Stimulated activated CD4-positive, alpha-beta T cell treated with anti-CD3 and anti-CD28 coated beads, Interleukin-4, amount 100 ng/mL, for 24 hours (primary cell): ENCODE data around the gene CALCOCO1.
A peak's percentile ranks its signal among the peaks of the same experiment; 100 is the strongest.
"Not testable (repeated sequence)": the region's sequence is repeated elsewhere in the genome, so short reads cannot be mapped to it uniquely, and the experiment has no call there.

ENCODE experiments used
- DNase-seq: peaks from one replicate; pipeline ENCODE4 v3.0.0-alpha.2; 2020

The CALCOCO1 gene

GRCh38 chr12:53696285-53696654 is 31.0 kb downstream of the CALCOCO1 start:
- no peak for DNase-seq

DNA sequence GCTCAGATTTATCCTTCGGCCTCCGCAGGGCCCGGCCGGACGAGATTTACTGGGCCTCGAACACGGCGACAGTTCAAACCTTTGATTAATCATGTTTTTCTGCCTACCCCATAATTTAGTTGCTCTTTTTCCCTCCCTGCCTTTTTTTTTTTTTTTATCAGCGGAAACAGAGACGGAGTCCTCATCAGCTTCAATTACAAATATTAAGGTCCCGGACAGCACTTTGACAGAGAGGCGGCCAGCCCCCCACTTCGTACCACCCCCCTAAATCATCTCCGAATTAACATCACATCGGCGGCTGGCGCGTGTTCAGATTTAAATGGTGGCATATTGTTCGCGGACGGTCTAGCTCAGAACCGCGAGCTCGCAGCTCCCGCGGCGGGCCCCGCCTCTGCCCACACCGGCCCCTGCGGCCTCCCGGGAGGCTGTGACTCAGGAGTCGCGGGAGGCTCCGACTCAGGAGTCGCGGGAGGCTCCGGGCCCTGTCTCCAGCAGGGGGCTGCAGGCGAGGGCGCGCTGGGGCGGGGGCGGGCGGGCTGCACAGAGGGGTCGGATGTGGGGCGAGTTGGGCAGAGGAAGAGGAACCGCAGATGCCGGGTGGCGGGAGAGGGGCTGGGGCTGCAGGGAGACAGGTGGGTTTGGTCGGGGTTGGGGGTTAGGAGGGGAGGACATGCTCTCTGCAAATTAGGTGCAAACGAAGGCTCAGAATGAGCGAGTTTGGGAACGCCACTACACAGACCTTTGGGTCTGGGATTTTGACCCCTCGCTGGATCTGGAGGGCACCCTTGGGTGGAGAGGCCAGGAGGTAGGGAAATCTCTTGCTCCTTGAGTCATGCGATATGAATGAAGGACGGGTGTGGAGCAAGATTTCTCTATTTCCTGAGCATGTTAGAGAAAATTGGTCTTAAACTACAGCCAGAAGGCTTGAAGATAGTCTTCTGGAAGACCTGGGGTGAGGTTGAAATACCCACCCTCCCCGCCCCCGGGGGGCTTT is 31.8 kb downstream of the CALCOCO1 start:
- DNase-seq: peak; percentile 46

GRCh38 chr12:53694756-53695151 is 32.5 kb downstream of the CALCOCO1 start:
- DNase-seq: no peak

GRCh38 chr12:53688134-53688533 is 39.1 kb downstream of the CALCOCO1 start:
- no peak for DNase-seq

DNA sequence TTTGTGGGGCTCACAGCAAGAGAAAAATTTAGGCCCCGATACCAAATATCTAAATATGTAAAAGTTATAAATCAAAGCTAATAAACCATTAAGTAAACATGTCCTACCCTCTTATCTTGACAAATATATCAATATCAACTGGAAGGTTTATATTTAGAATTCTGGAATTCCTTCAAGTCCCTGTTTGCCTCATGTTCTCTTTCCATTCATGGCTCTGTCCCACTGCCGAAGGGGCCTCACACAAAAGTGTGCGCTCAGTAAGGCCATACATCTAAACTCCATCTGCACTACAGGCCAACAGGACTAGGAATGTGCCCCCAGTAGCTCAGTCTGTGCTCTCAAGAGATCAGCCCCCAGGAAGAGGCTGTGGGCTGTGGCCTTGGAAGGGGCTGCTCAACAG is 40.8 kb downstream of the CALCOCO1 start:
- no peak for DNase-seq

DNA sequence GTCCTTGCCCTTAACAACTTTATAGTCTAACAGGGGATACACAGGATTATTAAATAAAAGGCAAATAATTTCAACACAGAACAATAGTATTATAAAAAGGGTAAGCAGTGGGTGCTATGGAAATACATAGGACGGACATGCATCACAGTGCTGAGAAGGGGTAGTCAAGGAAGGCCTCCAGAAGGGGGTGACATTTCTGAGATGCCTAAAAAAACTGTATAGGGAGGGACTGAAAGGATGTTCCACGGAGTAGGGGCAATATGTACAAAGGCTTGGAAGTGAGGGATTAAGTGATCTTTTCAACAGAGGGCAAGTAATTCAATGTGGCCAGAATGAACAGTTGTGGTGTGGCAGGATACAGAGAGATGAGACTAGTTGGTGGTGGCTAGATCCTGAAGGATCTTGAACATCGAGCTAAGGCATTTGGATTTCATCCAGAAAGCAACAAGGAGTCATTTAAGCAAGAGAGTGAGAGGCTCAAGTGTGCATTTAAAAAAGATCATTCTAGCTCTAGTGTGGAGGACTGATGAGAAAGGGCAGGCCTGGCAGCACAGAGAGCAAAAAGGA is 42.5 kb downstream of the CALCOCO1 start:
- DNase-seq: no peak

DNA sequence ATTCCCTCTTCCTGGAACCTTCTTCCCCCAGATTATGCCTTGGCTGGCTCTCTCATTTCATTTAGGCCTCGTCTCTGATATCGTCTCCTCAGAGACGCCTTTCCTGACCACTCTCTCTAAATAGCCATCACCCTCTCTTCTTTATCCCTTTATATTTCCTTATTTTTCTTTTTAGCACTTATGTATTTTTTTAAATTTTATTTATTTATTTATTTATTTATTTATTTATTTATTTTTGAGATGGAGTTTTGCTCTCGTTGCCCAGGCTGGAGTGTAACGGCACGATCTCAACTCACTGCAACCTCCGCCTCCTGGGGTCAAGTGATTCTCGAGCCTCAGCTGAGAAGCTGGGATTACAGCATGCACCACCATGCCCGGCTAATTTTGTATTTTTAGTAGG is 43.3 kb downstream of the CALCOCO1 start:
- no peak for DNase-seq

DNA sequence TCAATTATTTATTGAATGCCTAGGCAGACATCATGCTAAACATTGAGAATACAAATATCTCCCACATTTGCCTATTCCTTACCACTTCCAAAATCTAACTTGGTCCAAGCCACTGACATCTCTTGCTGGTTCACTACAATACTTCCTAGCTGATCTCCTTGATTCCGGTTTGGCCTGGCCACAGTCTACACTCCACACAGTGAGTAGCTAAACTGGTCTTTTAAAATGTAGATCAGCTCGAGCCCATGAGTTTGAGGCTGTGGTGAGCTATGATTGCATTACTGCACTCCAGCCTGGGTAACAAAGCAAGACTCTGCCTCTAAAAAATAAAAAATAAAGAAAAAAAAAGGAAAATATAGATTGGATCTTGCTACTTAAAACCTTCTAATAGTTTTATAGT is 43.8 kb downstream of the CALCOCO1 start:
- no peak for DNase-seq

DNA sequence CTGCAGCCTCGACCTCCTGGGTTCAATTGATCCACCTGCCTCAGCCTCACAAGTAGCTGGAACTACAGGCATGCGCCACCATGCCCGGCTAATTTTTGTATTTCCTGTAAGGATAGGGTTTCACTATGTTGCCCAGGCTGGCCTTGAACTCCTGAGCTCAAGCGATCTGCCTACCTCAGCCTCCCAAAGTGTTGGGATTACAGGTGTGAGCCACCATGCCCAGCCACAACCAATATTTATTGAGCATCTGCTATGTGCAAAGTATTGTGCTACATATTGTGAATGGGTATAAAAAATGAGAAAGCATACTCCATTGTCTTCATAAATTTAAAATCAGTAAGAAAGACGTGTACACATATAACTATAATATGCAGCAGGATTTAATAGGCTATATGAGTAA is 47.2 kb downstream of the CALCOCO1 start:
- DNase-seq: not testable (repeated sequence)

- DNase-seq: no peak
Measured at GRCh38 chr12:53677800-53678148, 49.5 kb downstream of the CALCOCO1 start.

DNA sequence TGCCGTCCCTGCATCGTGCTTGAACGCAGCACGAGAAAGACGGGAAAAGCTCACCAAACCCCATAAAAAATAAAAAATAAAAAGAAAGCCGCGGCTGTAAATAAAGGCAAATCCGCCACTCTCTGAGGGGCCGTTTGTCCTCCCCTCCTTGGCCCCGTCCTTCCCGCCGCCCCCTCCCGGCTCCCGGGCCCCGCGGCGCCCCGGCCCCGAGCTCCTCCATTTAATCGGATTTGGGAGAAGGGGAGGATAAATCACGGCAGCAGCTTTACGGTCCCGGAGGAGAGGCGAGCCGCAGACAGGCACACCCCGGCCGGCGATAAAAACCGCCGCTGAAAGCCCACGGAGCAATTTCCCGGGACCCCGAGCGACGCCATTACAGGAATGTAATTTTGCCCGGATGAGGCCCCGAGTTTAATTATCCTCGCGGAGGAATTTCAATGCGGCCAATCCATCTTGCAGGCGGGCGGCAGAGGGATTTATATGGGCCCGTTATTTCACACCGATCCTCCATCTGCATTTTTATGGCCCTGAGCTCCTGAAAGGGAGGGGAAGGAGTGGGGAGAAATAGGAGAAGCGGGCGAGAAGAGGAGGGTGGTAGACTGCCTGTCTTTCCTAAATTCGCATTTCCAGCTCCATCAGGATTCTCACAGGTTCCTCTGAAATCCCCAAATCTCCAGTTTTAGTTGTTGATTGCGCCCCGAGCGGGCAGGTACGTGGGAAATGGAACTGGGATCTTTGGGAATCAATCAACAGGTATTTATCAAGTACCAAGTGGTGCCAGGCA is 50.0 kb downstream of the CALCOCO1 start:
- no peak for DNase-seq

- peak; percentile 23 for DNase-seq
Measured at GRCh38 chr12:53676656-53677015, 50.6 kb downstream of the CALCOCO1 start.

GRCh38 chr12:53675701-53676607 is 51.3 kb downstream of the CALCOCO1 start, which contains the start of gene ATP5MC2:
TSS of gene ATP5MC2 (minus strand) at chr12:53676083. CDS start at chr12:53672614, 3,469 bp downstream.
- DNase-seq: peak; percentile 98

- peak; percentile 10 for DNase-seq
Measured at GRCh38 chr12:53674977-53675700, 52.1 kb downstream of the CALCOCO1 start.

GRCh38 chr12:53670971-53671370 is 56.3 kb downstream of the CALCOCO1 start:
- DNase-seq: no peak

DNA sequence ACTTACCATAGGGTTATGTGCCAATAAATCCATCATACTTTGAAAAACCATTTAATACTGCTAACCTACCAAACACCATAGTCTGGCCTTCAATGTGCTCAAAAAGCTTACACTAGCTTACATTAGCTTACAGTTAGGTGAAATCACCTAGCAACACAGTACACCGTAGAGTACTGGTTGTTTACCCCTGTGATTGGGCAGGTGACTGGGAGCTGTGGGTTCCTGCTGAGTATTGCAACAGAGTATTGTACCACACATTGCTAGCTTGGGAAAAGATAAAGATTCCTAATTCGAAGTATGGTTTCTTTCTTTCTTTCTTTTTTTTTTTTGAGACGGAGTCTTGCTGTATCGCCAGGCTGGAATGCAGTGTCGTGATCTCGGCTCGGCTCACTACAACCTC is 56.9 kb downstream of the CALCOCO1 start:
- DNase-seq: no peak

- no peak for DNase-seq
Measured at GRCh38 chr12:53667080-53667479, 60.2 kb downstream of the CALCOCO1 start.

GRCh38 chr12:53664936-53665335 is 62.3 kb downstream of the CALCOCO1 start:
- DNase-seq: no peak

- no peak for DNase-seq
Measured at GRCh38 chr12:53664191-53664590, 63.1 kb downstream of the CALCOCO1 start.

- DNase-seq: no peak
Measured at GRCh38 chr12:53660041-53660440, 67.2 kb downstream of the CALCOCO1 start.

DNA sequence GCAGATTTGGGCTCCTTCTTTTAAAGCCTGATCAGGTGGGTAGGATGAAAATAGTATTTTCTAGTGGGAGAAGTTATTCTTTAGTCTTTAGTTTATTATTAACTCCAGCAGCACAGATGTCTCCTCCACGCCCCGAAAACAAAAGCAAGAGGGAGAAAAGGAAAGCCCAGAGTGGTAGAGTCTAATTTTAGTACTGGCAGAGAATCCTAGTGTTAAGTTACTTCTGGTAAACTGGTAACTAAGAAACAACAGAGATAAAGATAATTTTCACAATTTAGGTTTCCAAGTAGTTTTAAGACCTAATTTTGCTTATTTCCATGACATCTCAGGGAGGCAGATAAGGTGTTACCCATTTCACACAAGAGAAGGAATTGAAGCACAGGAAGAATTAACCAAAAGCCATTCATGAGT is 67.7 kb downstream of the CALCOCO1 start:
- DNase-seq: no peak
